Measurements from ENCODE around the gene HK2.

HK2 gene

DNA sequence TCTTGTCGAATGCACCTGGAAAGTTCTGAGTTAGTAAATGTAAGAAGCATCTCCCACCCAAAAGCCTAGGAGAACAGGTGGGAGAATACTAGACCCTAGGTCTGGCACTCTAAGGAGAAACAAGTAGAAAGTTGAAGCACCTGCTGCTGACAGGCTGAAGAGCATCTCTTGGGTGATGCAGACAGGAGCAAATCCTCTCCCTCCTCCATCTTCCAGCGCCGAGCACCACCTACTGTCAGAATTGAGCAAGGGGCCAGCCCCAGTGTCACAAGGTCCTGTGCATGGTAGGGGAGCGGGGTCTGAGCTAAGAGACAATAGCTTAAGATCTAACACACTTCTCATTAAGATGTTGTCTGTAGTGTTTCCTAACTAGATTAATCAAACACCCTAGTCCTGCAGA, 52.9 kb downstream of the HK2 start:
- Histone ChIP-seq H2BK120ac (ENCODE audit: low read depth, low read length) (no peak overlapping the region), H3K27ac (replicated peaks; ENCODE audit: low read length) (no peak overlapping the region), H3K9me3 (replicated peaks in 1 of 2; ENCODE audit: control insufficient read depth in 2 of 2, insufficient read depth in 1 of 2, low read depth in 1 of 2, low read length in 2 of 2) (no peaks in the 10 kb centered on the region), H2BK5ac (ENCODE audit: low read length) (no peak overlapping the region), H2AFZ (ENCODE audit: low read length) (no peak overlapping the region), H2AK5ac (ENCODE audit: low read depth, low read length) (no peak overlapping the region), H2BK12ac (ENCODE audit: low read length) (no peak overlapping the region), H3K27me3 (ENCODE audit: control insufficient read depth in 3 of 3, insufficient read depth in 3 of 3, low read depth in 1 of 3, low read length in 3 of 3) (no peaks in the 10 kb centered on the region), H3K9ac (ENCODE audit: low read depth, low read length, poor library complexity) (no peak overlapping the region), H4K91ac (ENCODE audit: low read depth, low read length, poor library complexity) (no peak overlapping the region), H3K4me3 (ENCODE audit: low read length in 2 of 2) (no peak overlapping the region), H3K18ac (ENCODE audit: low read length) (no peak overlapping the region), H4K8ac (ENCODE audit: low read depth, low read length) (no peak overlapping the region), H3K4me2 (ENCODE audit: insufficient read depth, low read length, poor library complexity, severe bottlenecking) (no peak overlapping the region), H3K23ac (ENCODE audit: low read depth, low read length, poor library complexity) (no peak overlapping the region), H3K4ac (ENCODE audit: low read length) (no peak overlapping the region), H2BK15ac (ENCODE audit: low read length) (no peak overlapping the region), H3K14ac (ENCODE audit: low read length) (no peak overlapping the region), H3K79me1 (ENCODE audit: low read depth, low read length) (no peaks in the 10 kb centered on the region), H3K36me3 (replicated peaks in 1 of 2; ENCODE audit: control insufficient read depth in 2 of 2, insufficient read depth in 2 of 2, low read length in 2 of 2) (peaks cover 59 to 99% of the 10 kb centered on the region in 2 donors), H3K4me1 (ENCODE audit: control insufficient read depth in 2 of 2, insufficient read depth in 1 of 2, low read depth in 1 of 2, low read length in 2 of 2) (no peaks in the 10 kb centered on the region)
- WGBS, 2 donors (ENCODE audit: extremely low coverage in 2 of 2, insufficient read length in 2 of 2, insufficient replicate concordance in 1 of 2), result no CpG with 5 or more reads among the region's 4 CpGs
- DNase-seq (ENCODE audit: low spot score), result no peak

DNA sequence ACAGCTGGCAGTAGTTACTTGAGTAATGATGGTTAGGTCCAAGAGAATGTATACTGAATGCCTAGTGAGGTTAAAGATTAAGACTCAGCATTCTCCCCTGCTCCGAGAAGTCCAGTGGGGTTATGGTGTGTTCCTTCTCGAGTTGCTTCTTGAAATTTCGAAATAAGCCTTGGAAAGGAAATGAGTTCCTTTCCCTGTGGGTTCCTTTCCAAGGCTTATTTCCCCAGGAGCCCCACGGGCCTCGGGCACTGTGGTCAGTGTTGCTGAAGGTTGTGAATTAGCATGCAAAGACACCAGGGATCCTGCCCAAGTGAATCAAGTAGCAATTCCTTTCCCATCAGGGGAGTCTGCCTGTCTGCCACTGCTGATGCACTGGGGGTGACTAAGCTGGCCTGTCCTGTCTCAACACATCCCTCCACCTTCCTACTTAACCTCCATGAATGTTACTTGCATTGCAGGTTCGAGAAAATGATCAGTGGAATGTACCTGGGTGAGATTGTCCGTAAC, 53.6 kb downstream of the HK2 start:
- no peaks in the 10 kb centered on the region for H3K9me3 ChIP-seq (replicated peaks in 1 of 2; ENCODE audit: control insufficient read depth in 2 of 2, insufficient read depth in 1 of 2, low read depth in 1 of 2, low read length in 2 of 2)
- no CpG with 5 or more reads among the region's 7 CpGs for WGBS, 2 donors (ENCODE audit: extremely low coverage in 2 of 2, insufficient read length in 2 of 2, insufficient replicate concordance in 1 of 2)
- no peak for DNase-seq (ENCODE audit: low spot score)
- H3K79me1 ChIP-seq (ENCODE audit: low read depth, low read length), result no peaks in the 10 kb centered on the region
- H3K4me2 ChIP-seq (ENCODE audit: insufficient read depth, low read length, poor library complexity, severe bottlenecking), result no peak overlapping the region
- no peak overlapping the region for H3K18ac ChIP-seq (ENCODE audit: low read length)
- no peak overlapping the region for H2BK12ac ChIP-seq (ENCODE audit: low read length)
- H3K27ac ChIP-seq (replicated peaks; ENCODE audit: low read length), result no peak overlapping the region
- H3K14ac ChIP-seq (ENCODE audit: low read length), result no peak overlapping the region
- H3K4me1 ChIP-seq (ENCODE audit: control insufficient read depth in 2 of 2, insufficient read depth in 1 of 2, low read depth in 1 of 2, low read length in 2 of 2), result no peaks in the 10 kb centered on the region
- H2AK5ac ChIP-seq (ENCODE audit: low read depth, low read length), result no peak overlapping the region
- no peak overlapping the region for H3K4ac ChIP-seq (ENCODE audit: low read length)
- H4K8ac ChIP-seq (ENCODE audit: low read depth, low read length), result no peak overlapping the region
- no peak overlapping the region for H3K9ac ChIP-seq (ENCODE audit: low read depth, low read length, poor library complexity)
- no peak overlapping the region for H3K23ac ChIP-seq (ENCODE audit: low read depth, low read length, poor library complexity)
- no peak overlapping the region for H2BK120ac ChIP-seq (ENCODE audit: low read depth, low read length)
- peaks cover 53 to 99% of the 10 kb centered on the region in 2 donors for H3K36me3 ChIP-seq (replicated peaks in 1 of 2; ENCODE audit: control insufficient read depth in 2 of 2, insufficient read depth in 2 of 2, low read length in 2 of 2)
- H3K27me3 ChIP-seq (ENCODE audit: control insufficient read depth in 3 of 3, insufficient read depth in 3 of 3, low read depth in 1 of 3, low read length in 3 of 3), result no peaks in the 10 kb centered on the region
- H2BK5ac ChIP-seq (ENCODE audit: low read length), result no peak overlapping the region
- no peak overlapping the region for H2BK15ac ChIP-seq (ENCODE audit: low read length)
- H2AFZ ChIP-seq (ENCODE audit: low read length), result no peak overlapping the region
- H3K4me3 ChIP-seq (ENCODE audit: low read length in 2 of 2), result no peak overlapping the region
- no peak overlapping the region for H4K91ac ChIP-seq (ENCODE audit: low read depth, low read length, poor library complexity)

DNA sequence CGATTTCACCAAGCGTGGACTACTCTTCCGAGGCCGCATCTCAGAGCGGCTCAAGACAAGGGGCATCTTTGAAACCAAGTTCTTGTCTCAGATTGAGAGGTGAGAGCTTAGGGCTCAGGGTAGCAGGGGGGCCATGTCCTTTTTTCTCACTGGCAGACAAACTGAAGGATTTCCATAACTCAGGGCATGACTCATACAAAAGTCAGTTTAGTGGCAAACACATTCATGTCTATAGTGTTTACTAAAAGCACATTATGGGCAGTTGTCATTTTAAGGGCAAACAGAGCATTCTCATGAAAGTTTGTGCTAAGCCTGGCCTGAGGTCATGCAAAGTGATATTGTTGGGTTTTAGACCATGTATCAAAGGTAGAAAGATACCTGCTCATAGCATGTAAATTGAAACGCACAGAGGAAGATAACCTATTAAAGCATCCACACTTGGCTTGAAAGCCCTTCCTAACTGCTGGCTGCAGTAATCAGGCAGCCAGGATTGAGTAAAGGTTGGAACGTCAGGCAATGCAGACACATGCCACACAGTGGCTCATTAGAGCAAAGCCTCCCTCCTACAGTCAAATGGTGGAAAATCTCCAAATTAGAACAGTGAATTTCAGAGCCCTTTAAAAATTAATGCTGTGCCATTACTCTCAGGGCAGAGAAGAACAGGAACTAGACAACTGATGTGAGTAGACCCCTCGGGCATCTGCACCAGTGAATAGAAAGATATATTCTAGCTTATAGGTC, 54.2 kb downstream of the HK2 start:
- no peak for DNase-seq (ENCODE audit: low spot score)
- Histone ChIP-seq H2AFZ (ENCODE audit: low read length) (no peak overlapping the region), H3K14ac (ENCODE audit: low read length) (no peak overlapping the region), H3K79me1 (ENCODE audit: low read depth, low read length) (no peaks in the 10 kb centered on the region), H3K4me2 (ENCODE audit: insufficient read depth, low read length, poor library complexity, severe bottlenecking) (no peak overlapping the region), H4K91ac (ENCODE audit: low read depth, low read length, poor library complexity) (no peak overlapping the region), H3K18ac (ENCODE audit: low read length) (no peak overlapping the region), H3K27ac (replicated peaks; ENCODE audit: low read length) (no peak overlapping the region), H3K9ac (ENCODE audit: low read depth, low read length, poor library complexity) (no peak overlapping the region), H2AK5ac (ENCODE audit: low read depth, low read length) (no peak overlapping the region), H2BK15ac (ENCODE audit: low read length) (no peak overlapping the region), H3K4me3 (ENCODE audit: low read length in 2 of 2) (no peak overlapping the region), H3K4me1 (ENCODE audit: control insufficient read depth in 2 of 2, insufficient read depth in 1 of 2, low read depth in 1 of 2, low read length in 2 of 2) (no peaks in the 10 kb centered on the region), H3K4ac (ENCODE audit: low read length) (no peak overlapping the region), H2BK5ac (ENCODE audit: low read length) (no peak overlapping the region), H2BK120ac (ENCODE audit: low read depth, low read length) (no peak overlapping the region), H3K36me3 (replicated peaks in 1 of 2; ENCODE audit: control insufficient read depth in 2 of 2, insufficient read depth in 2 of 2, low read length in 2 of 2) (peaks cover 47 to 99% of the 10 kb centered on the region in 2 donors), H3K9me3 (replicated peaks in 1 of 2; ENCODE audit: control insufficient read depth in 2 of 2, insufficient read depth in 1 of 2, low read depth in 1 of 2, low read length in 2 of 2) (no peaks in the 10 kb centered on the region), H3K27me3 (ENCODE audit: control insufficient read depth in 3 of 3, insufficient read depth in 3 of 3, low read depth in 1 of 3, low read length in 3 of 3) (no peaks in the 10 kb centered on the region), H3K23ac (ENCODE audit: low read depth, low read length, poor library complexity) (no peak overlapping the region), H4K8ac (ENCODE audit: low read depth, low read length) (no peak overlapping the region), H2BK12ac (ENCODE audit: low read length) (no peak overlapping the region)
- no CpG with 5 or more reads among the region's 8 CpGs for WGBS, 2 donors (ENCODE audit: extremely low coverage in 2 of 2, insufficient read length in 2 of 2, insufficient replicate concordance in 1 of 2)

DNA sequence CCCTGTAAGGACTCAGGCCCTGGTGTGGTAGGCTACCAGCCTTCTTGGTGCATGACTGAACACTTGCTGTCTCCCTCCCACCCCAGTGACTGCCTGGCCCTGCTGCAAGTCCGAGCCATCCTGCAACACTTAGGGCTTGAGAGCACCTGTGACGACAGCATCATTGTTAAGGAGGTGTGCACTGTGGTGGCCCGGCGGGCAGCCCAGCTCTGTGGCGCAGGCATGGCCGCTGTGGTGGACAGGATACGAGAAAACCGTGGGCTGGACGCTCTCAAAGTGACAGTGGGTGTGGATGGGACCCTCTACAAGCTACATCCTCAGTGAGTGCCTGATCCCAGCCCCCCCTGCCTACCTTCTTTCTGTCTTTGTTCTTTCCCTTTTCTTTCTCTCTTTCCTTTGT, 55.2 kb downstream of the HK2 start:
- no peak overlapping the region for H4K91ac ChIP-seq (ENCODE audit: low read depth, low read length, poor library complexity)
- H4K8ac ChIP-seq (ENCODE audit: low read depth, low read length), result no peak overlapping the region
- no peak overlapping the region for H2BK12ac ChIP-seq (ENCODE audit: low read length)
- no peak overlapping the region for H2BK120ac ChIP-seq (ENCODE audit: low read depth, low read length)
- no peak overlapping the region for H3K18ac ChIP-seq (ENCODE audit: low read length)
- no peak overlapping the region for H3K4me2 ChIP-seq (ENCODE audit: insufficient read depth, low read length, poor library complexity, severe bottlenecking)
- H3K4me1 ChIP-seq (ENCODE audit: control insufficient read depth in 2 of 2, insufficient read depth in 1 of 2, low read depth in 1 of 2, low read length in 2 of 2), result no peaks in the 10 kb centered on the region
- peaks cover 43 to 91% of the 10 kb centered on the region in 2 donors for H3K36me3 ChIP-seq (replicated peaks in 1 of 2; ENCODE audit: control insufficient read depth in 2 of 2, insufficient read depth in 2 of 2, low read length in 2 of 2)
- H2AFZ ChIP-seq (ENCODE audit: low read length), result no peak overlapping the region
- no peak overlapping the region for H3K23ac ChIP-seq (ENCODE audit: low read depth, low read length, poor library complexity)
- no CpG with 5 or more reads among the region's 9 CpGs for WGBS, 2 donors (ENCODE audit: extremely low coverage in 2 of 2, insufficient read length in 2 of 2, insufficient replicate concordance in 1 of 2)
- H2BK15ac ChIP-seq (ENCODE audit: low read length), result no peak overlapping the region
- no peaks in the 10 kb centered on the region for H3K79me1 ChIP-seq (ENCODE audit: low read depth, low read length)
- no peak overlapping the region for H3K4ac ChIP-seq (ENCODE audit: low read length)
- H3K14ac ChIP-seq (ENCODE audit: low read length), result no peak overlapping the region
- no peaks in the 10 kb centered on the region for H3K27me3 ChIP-seq (ENCODE audit: control insufficient read depth in 3 of 3, insufficient read depth in 3 of 3, low read depth in 1 of 3, low read length in 3 of 3)
- DNase-seq (ENCODE audit: low spot score), result no peak
- H3K9me3 ChIP-seq (replicated peaks in 1 of 2; ENCODE audit: control insufficient read depth in 2 of 2, insufficient read depth in 1 of 2, low read depth in 1 of 2, low read length in 2 of 2), result no peaks in the 10 kb centered on the region
- H2AK5ac ChIP-seq (ENCODE audit: low read depth, low read length), result no peak overlapping the region
- no peak overlapping the region for H3K27ac ChIP-seq (replicated peaks; ENCODE audit: low read length)
- peak overlapping the region in 1 of 2 donors; percentile 1 for H3K4me3 ChIP-seq (ENCODE audit: low read length in 2 of 2)
- peak overlapping the region; percentile 53 for H3K9ac ChIP-seq (ENCODE audit: low read depth, low read length, poor library complexity)
- no peak overlapping the region for H2BK5ac ChIP-seq (ENCODE audit: low read length)
